ENCODE data around the gene FSIP2.
"Not testable (repeated sequence)": the region's sequence is repeated elsewhere in the genome, so short reads cannot be mapped to it uniquely, and the experiment has no call there.

FSIP2 gene

DNA sequence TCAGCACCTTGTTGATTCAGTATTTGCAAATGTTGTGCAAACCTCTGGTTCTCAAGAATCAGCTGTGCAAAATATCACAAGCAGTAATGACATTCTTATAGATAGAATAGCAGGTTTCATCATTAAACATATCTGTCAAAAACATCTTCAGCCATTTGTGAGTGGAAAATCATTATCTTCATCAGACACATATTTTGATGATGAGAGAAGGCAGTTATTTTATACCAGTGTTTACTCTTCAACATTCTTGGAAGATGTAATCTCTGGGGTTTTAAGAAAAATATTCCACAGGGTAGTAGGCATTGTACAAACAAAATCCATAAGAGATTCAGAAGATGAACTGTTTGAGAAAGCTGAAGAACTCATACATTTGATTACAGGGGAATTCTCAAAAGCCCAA lies 64.3 kb downstream of the FSIP2 start:
- peak; percentile 53 for DNase-seq (ENCODE audit: low read depth)

- DNase-seq (ENCODE audit: low read depth), result no peak
These were observed 68.2 kb downstream of the FSIP2 start for GRCh38 chr2:185806783-185807182.

- DNase-seq (ENCODE audit: low read depth), result peak; percentile 95
These were observed 68.7 kb downstream of the FSIP2 start for GRCh38 chr2:185807351-185807750.

DNA sequence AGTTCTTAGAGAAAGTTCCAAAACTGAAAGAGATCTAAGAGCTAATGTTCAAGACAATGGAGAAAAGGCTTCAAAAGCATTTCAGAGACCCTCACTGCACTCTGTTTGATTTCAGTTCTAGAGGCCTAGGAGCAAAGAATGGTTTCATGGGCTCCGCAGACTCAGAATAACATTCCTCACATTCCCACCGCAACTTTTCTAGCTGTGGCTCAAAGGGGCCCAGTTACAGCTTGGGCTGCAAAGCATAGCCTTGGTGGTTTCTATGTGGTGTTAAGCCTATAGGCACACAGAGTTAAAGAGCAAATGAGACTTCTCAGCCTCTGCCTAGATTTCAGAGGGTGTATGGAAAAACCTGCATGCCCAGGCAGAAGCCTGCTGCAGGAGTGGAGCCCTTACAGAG lies 73.0 kb downstream of the FSIP2 start:
- DNase-seq (ENCODE audit: low read depth), result no peak

GRCh38 chr2:185813707-185814106 lies 75.1 kb downstream of the FSIP2 start:
- no peak for DNase-seq (ENCODE audit: low read depth)

- DNase-seq (ENCODE audit: low read depth), result no peak
These were observed 79.4 kb downstream of the FSIP2 start for GRCh38 chr2:185817991-185818390.

DNA sequence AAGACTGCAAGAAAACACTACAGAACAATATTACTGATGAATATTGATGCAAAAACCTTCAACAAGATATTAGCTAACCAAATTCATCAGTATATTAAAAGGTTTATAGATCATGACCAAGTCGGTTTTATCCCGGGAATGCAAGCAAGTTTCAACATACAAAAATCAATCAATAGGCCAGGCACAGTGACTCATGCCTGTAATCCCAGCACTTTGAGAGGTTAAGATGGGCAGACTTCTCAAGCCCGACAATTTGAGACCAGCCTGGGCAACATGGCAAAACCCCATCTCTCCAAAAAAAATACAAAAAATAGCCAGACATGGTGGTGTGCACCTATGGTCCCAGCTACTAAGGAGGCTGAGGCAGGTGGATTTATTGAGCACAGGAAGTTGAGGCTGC lies 82.9 kb downstream of the FSIP2 start:
- DNase-seq (ENCODE audit: low read depth), result no peak

DNA sequence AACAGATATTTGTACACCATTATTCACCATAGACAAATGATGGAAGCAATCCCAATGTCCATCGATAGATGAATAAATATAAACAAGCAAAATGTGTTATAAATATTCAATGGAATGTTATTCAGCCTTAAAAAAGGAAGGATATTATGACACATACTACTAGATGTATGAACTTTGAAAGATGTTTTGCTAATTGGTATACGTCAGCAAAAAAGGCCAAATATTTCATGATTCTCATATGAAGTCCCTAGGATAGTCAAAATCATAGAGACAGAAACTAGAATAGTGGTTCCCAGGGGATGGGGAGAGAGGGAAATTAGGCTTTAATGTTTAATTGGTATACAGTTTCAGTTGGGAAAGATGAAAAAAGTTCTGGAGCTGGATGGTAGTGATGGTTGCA lies 85.2 kb downstream of the FSIP2 start:
- DNase-seq (ENCODE audit: low read depth), result no peak

DNA sequence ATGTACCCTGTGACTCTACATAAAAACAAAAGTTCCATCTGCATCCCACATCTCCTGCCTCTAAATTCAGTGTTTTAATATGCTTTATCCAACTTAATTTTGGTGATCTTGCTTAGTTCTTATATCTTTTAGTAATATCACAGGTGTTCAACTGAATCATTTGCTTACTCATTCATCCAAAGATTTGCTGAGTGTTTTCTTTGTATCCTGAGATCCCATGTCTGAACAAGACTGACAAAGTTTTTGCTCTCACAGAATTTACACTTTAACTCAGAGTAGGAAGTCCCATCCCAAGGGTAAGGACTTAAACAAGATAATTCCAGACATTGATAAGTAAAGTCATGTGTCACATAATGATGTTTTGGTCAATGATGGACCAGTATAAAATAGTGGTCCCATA lies 87.0 kb downstream of the FSIP2 start:
- DNase-seq (ENCODE audit: low read depth), result no peak

GRCh38 chr2:185828326-185828725 lies 89.7 kb downstream of the FSIP2 start:
- no peak for DNase-seq (ENCODE audit: low read depth)

GRCh38 chr2:185833864-185834263 lies 95.3 kb downstream of the FSIP2 start:
- peak; percentile 14 for DNase-seq (ENCODE audit: low read depth)

DNA sequence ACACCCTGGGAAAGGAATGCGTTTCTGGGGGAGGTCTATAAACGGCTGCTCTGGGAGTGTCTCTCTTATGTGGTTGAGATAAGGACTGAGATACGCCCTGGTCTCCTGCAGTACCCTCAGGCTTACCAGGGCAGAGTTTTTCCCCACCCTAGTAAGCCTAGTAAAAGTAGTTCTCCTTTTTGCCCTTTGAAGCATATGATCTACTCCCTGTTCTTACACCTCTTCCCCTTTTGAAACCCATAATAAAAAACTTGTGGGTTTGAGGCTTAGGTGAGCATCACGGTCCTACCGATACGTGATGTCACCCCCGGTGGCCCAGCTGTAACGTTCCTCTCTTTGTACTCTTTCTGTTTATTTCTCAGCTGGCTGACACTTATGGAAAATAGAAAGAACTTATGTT lies 97.4 kb downstream of the FSIP2 start:
- DNase-seq (ENCODE audit: low read depth), result no peak

DNA sequence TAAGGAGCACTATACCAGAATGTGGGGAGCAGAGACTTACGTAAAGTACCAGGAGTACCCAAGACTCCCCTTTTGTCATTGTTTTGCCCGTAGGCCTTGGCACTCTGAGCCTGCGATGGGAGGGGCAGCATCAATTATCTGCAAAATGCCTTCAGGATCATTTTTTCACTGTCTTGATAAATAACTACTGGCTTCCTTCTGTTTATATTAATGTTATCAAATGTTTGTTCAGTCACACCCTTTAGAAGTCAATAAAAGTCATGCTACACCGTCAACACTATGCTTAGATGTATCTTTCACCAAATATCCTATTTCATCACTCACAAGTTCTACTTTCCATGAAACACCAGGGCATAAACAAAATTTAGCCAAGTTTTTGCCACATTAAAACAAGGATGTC lies 116.3 kb downstream of the FSIP2 start:
- no peak for DNase-seq (ENCODE audit: low read depth)

DNA sequence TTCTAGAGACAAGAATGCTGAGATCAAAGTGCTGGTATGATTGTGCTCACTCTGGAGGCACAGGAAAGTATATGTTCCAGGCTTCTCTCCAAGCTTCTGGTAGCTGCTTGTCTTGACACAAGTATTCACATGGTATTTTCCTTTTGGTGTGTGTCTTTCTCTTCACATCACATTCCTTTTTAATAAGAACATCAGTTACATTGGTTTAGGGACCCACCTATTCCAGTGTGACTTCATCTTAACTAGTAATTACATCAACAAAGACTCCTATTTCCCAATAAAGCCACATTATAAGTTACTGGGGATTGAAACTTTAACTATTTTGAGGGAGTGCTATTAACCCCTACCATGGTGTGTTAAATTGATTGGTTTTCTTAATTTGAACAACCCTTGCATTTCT lies 119.1 kb downstream of the FSIP2 start:
- DNase-seq (ENCODE audit: low read depth), result peak; percentile 9

GRCh38 chr2:185859506-185859905 lies 120.9 kb downstream of the FSIP2 start:
- DNase-seq (ENCODE audit: low read depth), result peak; percentile 54

- DNase-seq (ENCODE audit: low read depth), result no peak
These were observed 121.7 kb downstream of the FSIP2 start for GRCh38 chr2:185860321-185860720.

DNA sequence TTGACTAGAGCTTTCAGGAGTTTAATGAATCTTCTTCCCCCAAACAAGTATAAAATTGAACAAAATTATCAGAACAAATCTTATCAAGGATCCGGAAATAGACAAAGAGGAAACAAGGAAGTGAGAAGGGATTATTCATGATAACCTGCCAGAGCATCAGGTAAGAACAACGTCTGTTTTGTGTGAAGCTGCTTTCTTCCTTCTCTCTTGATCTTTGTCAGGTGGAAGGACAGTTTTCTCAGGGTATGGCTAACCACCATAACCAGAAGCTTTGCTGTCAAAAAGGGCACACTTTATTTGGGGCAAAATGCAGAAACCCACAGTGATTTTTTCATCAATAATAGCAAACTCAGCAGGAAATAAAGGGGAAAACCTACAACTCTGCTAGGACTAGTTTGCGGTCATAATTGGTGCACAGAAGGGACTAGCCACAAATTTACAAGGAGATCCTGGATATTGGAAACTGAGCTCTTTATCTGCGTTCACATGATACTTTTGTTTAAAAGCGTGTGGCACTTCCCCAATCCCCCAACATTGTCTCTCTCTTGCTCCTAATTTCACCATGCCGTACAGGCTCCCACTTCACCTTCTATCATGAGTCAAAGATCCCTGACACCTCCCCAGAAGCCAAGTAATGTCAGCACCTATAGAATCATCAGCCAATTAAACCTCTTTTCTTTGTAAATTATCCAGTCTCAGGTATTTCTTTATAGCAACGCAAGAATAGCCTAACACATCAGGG lies 124.2 kb downstream of the FSIP2 start:
- DNase-seq (ENCODE audit: low read depth), result no peak

GRCh38 chr2:185864468-185865260 lies 126.1 kb downstream of the FSIP2 start:
- not testable (repeated sequence) for DNase-seq (ENCODE audit: low read depth)

DNA sequence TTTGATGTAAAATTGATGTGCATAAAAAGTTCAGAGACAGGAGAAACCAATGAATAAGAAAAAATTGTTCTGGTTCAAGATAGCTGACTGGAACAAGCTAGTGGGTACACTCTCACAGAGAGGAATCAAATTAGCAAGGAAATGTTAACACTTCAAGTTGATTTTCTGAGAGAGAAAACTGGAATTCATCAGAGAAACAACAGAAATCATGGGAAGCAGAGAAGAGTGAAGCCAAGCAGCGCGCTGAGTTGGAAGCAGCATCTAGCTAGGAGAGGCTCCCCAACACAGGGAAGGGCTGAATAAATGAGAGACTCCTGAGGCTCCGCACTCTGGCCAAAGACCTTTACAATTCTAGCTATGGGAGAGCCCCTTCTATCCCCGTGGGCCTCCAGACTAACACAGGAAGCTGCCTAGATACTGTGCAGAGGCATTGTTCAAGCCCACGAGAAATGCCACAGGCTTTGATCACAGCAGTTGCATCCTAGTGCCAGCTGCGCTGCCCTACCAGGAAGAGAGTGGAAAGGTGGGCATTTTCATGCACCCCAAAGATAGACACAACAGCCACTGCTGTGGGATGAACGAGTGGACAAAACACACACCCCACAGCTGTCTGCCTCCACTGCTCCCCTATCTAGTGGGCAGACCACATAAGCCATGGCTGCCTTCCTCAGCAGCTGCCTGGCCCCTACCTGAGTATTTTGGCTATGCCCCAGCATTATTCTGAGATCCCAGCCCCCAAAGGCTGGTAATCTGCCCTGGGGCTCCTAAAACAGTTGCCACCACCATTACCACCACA lies 136.7 kb downstream of the FSIP2 start:
- DNase-seq (ENCODE audit: low read depth), result no peak

DNA sequence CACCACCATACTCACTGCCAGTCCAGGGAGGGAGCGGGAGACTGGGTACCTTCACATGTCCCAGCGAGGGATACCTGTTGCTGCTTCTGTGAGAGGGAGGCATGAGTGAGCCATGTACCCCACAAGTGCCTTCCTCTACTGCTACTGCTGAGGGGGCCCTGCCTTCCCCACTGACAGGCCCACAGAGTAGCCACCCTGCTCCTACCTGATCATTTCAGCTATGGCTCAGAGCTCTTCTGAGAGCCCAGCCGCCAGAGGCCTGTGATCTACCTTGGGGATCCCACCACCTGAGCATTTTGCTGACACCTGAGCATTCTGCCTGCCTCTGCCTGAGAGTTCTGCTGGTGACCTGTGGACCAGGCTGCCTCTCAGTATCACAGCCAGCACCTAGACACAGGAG lies 137.6 kb downstream of the FSIP2 start:
- no peak for DNase-seq (ENCODE audit: low read depth)

DNA sequence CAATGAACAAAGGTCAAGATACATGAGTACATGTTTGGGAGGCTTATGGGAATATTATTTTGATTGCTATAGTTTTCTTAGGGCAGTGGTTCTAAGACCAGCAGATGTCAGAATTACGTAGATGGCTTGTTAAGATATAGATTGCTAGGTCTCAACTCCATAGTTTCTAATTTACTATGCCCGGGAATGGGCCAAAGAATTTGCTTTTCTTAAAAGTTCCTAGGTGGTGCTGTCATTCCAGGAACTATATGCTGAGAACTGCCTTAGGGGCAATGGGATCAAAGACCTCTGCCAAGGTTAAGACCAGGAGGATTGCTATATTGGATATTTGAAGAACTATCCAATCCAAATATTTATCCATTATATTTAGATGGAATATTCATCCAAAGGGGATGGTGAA lies 141.8 kb downstream of the FSIP2 start:
- no peak for DNase-seq (ENCODE audit: low read depth)

Data from amniotic epithelial cell (primary cell).